ENCODE data around the gene SLC17A2.

GRCh38 chr6:25927756-25928216 is 2.7 kb downstream of the SLC17A2 start:
- TF ChIP-seq POLR2A (IDR thresholded peaks at IDR 0.05) (no peak), CTCF (IDR thresholded peaks at IDR 0.05 in 8 of 11, conservative IDR thresholded peaks at IDR 0.05 in 3 of 11) (no peak), POLR2AphosphoS5 (IDR thresholded peaks at IDR 0.05) (no peak)

Data from spleen (tissue), 7 donors.